ENCODE data around the gene TUBGCP2.

GRCh38 chr10:133249975-133250754 lies 58.5 kb downstream of the TUBGCP2 start:
- TF ChIP-seq POLR2A (IDR thresholded peaks at IDR 0.05) (no peak), CTCF (IDR thresholded peaks at IDR 0.05) (no peak)

All from heart left ventricle (tissue), 13 donors.